Activated T-cell treated with anti-CD3 and anti-CD28 coated beads for 4 hours (primary cell): Measurements from ENCODE around the gene SLC25A20.
"Not testable (repeated sequence)": the region's sequence is repeated elsewhere in the genome, so short reads cannot be mapped to it uniquely, and the experiment has no call there.

Source experiments
- DNase-seq: peaks from one replicate; pipeline ENCODE4 v3.0.0-alpha.2; 2020

Gene SLC25A20

DNA sequence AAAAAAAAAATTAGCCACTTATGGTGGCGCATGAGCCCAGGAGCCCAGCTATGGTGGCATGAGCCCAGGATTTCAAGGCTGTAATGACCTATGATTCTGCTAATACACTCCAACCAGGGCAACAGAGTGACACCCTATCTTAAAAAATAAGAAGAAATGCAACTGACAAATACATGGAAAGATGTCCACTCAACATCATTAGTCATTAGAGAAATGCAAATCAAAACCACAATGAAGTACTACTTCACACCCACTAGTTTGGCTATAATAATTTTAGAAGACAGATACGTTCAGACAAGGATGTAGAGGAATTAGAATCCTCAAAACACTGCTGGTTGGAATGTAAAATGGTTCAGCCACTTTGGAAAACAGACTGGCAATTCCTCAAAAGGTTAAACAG is 61.5 kb downstream of the SLC25A20 start:
- no peak for DNase-seq

DNA sequence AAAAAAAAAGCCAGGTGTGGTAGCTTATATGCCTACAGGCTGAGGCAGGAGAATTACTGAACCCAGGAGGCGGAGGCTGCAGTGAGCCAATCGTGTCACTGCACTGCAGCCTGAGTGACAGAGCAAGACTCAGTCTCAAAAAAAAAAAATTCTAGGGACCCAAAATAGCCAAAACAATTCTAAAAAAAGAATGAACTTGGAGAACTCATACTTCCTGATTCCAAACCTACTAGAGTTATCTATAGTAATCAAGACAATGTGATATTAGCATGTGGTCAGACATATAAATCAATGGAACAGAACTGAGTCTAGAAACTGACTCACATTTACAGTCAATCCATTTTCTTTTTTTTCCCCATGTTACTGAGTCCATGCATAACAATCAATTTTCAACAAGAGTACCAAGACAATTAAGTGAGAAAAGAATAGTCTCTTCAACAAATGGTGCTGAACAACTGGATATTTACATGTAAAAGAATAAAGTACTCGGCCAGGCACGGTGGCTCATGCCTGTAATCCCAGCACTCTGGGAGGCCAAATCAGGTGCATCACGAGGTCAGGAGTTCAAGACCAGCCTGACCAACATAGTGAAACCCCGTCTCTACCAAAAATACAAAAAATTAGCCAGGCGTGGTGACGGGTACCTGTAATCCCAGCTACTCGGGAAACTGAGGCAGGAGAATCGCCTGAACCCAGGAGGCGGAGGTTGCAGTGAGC is 62.9 kb downstream of the SLC25A20 start:
- no peak for DNase-seq

DNA sequence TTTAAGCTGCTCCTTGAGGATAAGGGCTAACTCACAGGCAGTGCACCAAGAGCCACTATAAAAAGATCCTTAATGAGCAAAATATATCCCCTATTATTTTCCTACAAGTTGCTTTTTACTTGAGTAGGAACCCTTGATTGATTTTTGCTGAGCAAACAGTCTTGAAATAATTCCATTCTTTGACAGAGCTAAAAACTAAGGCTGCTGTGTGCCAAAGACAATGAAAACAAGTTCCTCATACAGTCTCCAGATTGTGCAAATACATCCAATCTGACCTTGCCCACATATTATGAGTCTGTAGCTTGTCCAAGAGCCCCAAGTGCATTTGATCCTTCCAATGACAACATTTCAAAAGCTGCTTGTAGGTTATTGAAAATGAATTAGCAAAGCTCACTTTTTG is 66.0 kb downstream of the SLC25A20 start:
- DNase-seq, result no peak

DNA sequence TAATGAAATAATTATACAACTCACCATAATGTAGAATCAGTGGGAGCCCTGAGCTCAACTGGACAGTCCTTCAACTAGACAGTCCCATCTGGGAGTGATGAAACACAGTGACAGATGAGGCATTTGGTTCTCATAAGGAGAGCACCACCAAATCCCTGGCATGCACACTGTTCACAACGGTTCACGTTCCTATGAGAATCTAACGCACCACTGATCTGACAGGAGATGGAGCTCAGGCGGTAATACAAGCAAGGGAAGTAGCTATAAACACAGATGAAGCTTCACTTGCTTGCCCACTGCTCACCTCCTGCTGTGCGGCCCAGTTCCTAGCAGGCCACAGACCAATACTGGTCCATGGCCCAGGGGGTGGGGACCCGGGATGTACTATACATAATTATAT is 68.0 kb downstream of the SLC25A20 start:
- DNase-seq, result no peak

GRCh38 chr3:48829525-48829924 is 69.2 kb downstream of the SLC25A20 start:
- DNase-seq, result not testable (repeated sequence)

GRCh38 chr3:48827874-48828273 is 70.8 kb downstream of the SLC25A20 start:
- DNase-seq, result not testable (repeated sequence)

DNA sequence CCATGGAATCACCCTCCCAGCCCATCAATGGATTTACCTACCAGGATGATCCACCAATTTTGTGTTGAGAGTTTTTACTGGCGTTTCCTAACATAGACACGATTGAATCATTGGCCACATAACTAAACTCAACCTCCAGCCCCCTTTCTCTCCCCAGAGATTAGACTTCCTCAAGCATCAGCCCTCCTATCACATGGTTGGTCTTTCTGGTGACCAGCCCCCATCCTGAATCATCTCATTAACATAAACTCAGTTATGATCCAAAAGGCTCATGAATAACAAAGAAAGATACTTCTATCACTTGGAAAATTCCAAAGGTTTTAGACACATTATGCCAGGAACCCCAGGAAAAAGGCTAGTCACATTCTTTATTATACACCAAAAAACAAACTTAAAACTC is 72.2 kb downstream of the SLC25A20 start:
- DNase-seq, result no peak

- no peak for DNase-seq
These were observed 77.9 kb downstream of the SLC25A20 start for GRCh38 chr3:48820612-48821324.

GRCh38 chr3:48819234-48820221 is 79.2 kb downstream of the SLC25A20 start:
- no peak for DNase-seq

DNA sequence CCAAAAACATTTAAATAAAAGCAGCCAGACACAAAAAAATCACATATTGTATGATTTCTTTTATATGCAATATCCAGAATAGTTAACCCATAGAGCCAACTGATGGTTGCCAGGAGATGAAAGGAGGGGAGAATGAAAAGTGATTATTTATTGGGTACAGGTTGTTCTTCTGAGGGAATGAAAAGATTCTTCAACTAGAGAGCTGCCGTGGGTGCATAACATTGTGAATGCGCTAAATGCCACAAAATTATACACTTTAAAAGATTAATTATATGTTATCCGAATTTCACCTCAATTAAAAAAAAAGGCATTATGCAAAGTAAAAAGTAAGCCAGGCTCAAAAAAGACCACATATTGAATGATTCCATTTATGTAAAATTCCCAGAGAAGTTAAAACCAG is 87.2 kb downstream of the SLC25A20 start:
- no peak for DNase-seq
